DMS153 treated with DMSO at 0.1 percent for 48 hours (cell line): ENCODE data around the gene PLEKHG4B.
"Not testable (repeated sequence)": the region's sequence is repeated elsewhere in the genome, so short reads cannot be mapped to it uniquely, and the experiment has no call there.

Experiments
- DNase-seq: peaks from one replicate; lab custom pipeline; 2025; ENCODE audit not compliant: unreplicated experiment; lab: John Stamatoyannopoulos, UW

Gene PLEKHG4B

DNA sequence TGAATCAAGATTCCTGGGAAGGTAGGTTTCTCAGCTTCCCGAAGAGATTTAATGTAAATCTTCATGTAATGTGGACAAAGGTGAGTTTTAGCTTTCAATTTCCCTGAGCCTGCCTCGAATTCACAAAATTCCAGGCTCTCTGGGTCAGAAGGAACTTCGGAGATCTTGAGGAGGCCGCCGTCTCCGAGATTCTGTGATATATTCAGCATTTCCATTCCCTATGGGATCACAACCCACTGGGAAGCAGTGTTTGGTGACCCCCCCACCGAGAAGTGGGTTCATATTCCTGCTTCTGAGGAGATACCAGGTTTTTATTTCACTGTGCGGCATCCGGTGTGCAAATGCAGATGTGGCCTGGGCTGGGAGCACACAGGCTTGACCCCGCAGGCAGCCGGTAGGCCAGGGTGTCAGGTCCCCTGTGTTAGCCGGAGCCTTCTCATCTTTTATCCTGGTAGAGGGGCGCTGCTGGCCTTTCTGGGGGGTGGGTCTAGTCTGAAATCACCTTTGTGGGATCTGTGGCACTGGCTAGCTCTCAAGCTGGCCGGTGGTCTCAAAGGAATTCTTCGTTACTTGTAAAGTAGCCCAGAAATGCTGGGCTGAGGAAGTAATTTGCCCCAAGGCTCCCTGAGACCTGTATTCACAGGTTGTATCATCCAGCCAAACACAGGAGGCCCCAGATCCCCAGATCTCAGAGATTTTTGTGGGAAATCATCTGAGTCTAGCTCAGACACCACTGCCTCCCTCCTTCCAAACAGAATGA is 1.4 kb downstream of the PLEKHG4B start:
- DNase-seq = no peak

DNA sequence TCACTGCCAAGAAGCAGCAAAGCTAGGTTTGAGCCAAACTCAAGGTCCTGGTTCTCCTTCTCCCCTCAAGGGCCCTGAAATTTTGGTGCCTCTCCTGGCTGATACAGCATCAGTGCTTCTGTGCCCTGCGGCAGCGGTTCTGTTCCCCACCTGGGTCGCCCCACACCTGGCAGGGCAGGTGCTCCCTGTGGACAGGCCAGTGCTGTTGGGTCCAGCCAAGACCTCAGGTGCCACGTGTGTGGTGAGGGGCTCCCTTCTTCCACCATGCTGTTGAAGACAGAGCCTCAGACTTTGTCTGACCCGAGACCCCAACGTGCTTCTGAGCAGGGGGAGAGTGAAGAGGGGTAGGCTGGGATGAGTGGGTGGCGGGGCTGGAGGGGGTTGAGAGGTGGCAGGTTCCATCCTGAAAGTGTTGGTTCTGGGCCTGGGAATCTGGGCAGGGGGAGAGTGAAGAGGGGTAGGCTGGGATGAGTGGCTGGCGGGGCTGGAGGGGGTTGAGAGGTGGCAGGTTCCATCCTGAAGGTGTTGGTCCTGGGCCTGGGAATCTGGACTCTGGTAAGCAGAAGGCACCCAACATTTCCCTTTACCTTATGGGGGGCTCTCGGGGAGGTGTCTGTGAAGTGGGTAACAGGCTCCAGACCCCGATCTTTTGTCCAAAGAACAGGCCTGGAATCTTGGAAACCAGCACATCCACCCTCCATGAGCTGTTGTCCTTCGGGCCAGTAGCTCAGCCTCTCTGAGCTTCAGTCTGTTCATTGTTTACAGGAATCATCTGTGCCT is 2.3 kb downstream of the PLEKHG4B start:
- no peak for DNase-seq

DNA sequence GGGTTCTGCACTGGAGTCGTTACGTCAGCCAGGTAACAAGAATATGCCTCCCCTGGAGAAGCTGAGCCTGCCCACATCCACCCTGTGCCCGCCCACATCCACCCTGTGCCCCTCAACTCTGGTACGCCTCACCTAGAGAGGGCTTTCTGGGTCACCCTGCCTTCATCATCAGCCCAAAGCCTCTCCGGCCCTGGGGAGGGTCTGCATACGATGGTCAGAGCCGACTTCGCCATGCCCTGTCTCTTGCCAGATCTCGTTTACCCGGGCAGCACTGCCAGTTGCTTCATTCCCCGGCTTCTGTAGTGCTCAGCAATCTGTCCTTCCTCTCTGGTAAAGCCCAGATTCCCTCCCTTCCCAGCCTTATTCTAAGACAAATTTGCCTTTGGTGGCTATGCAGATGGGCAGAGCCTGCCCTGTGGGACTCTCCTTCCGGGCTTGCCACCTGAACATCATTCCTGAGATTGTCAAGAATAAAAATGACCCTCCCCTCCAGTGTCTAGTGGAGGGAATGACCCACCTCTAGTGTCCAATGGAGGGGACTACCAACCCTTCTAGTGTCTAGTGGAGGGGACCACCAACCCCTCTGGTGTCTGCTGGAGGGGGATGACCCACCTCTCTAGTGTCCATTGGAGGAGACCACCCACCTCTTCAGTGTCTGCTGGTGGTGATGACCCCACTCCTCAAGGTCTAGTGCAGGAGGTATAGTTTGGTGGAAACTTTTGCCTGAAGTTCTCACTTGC is 3.4 kb downstream of the PLEKHG4B start:
- DNase-seq = no peak

DNA sequence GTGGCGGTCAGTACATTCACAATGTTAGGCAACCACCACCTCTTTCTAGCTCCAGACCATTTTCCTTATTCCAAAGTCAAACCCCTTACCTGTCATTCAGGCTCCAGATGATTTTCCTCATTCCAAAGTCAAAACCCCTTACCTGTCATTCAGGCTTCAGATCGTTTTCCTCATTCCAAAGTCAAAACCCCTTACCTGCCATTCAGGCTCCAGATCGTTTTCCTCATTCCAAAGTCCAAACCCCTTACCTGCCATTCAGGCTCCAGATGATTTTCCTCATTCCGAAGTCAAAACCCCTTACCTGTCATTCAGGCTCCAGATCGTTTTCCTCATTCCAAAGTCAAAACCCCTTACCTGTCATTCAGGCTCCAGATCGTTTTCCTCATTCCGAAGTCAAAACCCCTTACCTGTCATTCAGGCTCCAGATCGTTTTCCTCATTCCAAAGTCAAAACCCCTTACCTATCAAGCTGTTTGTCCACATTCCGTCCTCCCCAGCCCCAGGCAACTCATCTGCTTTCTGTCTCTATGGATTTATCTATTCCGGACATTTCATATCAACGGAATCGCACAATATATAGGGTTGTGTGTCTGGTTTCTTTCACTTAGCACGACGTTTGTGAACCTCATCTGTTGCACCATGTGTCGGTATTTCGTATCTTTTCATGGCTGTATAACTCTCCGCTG is 5.2 kb downstream of the PLEKHG4B start:
- DNase-seq = no peak

DNA sequence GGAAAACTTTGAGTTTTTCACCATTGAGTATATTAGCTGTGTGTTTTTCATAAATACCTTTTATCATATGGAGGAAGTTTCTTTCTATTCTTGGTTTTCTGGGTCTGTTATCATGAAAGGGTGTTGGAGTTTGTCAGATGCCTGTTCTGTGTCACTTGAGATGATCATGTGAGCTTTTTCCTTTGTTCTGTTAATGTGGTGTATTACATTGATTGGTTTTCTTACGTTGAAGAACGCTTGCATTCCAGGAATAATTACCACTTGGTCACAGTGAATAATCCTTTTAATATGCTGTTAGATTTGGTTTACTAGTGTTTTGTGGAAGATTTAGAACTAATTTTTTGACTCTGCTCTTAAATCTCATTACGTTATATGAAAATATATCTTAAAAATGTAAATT is 7.8 kb downstream of the PLEKHG4B start:
- DNase-seq = no peak

DNA sequence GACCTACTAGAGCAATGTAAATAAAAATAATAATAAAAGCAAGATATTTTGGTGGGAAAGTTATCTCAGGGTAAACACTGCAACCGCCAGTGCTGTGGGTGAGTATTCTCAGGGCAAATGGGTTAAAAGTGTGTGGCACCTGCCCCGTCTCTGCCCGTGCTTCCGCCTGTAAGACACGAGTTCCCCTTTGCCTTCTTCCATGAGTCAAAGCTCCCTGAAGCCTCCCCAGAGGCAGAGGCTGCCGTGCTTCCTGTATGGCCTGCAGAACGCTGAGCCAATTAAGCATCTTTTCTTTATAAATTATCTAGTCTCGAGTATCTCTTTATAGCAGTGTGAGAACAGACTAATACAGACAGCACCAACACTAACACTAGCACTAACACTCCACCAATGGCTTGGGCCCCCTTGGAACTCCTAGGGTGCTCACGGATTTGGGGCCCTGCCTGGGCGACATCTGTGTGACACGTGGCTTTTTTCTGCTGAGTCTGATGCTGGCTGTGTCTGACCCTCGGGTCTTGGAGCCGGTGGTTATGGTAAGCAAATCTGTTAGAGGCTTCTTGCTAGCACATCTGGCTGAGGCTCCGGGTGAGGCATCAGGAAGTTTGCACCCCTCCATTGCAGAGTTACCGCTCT is 10.6 kb downstream of the PLEKHG4B start:
- DNase-seq = no peak

DNA sequence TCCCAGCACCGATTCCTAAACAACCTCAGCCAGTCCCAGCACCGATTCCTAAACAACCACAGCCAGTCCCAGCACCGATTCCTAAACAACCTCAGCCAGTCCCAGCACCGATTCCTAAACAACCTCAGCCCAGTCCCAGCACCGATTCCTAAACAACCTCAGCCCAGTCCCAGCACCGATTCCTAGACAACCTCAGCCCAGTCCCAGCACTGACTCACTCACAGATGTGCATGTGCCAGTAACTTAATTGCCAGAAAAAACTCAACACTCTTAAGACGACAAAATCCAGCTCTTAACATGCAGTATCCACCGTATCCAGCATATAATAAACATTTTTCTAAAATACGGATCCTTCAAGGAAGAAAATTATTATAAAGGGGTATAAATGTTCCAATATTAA is 12.1 kb downstream of the PLEKHG4B start:
- not testable (repeated sequence) for DNase-seq

DNA sequence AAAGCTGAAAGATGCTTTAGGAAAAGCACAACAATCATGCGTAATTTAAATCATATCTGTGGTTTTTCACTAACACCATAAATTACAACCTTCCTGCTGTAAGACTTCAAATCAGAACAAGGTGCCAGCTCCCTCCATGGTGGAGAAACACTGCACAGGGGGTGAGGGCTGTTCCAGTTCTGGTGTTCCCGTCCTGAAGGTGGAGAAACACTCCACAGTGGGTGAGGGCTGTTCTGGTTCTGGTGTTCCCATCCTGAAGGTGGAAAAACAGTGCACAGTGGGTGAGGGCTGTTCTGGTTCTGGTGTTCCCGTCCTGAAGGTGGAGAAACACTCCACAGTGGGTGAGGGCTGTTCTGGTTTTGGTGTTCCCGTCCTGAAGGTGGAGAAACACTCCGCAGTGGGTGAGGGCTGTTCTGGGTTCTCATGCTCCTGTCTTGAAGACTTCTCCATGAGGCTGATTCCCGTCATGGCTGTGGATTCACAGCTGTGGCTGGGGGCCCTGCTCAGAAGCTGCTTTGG is 12.9 kb downstream of the PLEKHG4B start:
- DNase-seq = no peak

DNA sequence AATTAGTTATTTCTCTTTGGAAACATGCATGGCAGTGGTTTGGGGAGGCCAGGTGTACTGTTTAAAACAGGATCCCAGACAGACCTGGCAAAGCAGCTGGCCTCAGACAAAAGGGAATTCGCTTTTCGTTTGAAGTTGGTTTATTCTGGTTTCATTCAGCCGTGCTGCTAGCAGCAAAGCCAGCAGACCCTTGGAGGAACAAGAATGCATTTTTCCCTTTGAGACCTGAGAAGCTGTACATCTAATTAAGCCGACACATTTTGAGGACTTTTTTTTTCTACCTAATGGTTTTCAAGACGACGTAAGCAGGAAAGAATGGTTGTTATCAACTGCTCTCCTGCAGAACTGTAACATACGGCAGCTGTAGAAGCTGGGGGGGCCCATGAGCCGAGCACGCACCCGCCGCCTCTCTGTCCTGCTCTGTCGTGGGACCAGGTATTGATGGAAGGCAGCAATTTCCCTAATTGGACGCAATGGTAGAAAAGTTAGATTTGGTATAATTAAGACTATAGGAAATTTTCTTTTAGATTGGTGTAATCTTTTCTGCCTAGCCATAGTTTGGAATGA is 13.6 kb downstream of the PLEKHG4B start:
- no peak for DNase-seq

DNA sequence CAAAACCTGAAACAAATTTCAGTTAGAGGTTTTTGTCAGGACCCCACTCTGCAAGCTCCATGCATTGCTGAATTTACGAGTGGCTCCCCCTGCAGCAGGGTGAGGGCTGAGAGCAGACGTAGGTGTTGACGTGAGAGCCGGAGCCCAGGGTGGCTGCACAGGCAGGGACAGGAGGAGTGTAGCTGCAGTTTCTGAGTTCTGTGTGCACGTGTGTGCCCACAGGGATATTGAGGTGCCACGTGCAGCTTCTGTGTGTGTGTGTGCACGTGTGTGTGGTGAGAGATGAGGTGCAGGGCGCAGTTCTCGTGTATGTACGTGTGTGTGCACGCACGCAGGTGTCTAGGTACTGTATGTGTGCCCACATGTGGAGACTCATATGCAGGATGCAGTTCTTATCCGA is 14.6 kb downstream of the PLEKHG4B start:
- DNase-seq = no peak

DNA sequence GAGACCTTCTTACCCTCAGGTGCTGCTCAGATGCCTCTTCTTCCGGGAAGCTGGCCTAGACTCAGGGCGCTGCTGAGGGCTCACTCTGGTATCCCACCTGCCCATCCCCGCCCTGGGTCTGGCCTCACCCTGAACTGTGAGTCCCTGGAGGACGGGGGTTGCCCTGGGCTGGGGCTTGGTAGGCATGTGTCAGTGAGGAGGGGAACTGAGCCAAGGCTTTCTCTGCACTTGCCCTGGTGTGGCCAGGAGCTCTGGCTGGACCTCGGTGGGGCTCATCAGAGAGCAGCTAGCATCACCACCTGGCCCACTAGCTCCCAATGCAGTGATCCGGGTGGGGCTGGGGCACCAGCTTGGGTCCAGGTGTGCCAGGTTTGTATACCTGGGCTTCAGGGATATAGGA is 15.6 kb downstream of the PLEKHG4B start:
- DNase-seq = no peak

DNA sequence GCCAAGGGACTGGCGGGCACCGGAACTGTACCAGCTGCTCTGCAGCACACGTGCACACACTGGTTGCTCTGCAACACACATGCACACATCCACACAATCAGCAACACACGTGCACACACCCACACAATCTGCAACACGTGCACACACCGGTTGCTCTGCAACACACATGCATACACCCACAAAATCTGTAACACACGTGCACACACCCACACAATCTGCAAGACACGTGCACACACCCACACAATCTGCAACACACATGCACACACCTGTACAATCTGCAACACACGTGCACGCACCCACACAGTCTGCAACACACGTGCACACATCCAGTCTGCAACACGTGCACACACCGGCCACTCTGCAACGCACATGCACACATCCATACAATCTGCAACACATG is 17.9 kb downstream of the PLEKHG4B start:
- DNase-seq = no peak

DNA sequence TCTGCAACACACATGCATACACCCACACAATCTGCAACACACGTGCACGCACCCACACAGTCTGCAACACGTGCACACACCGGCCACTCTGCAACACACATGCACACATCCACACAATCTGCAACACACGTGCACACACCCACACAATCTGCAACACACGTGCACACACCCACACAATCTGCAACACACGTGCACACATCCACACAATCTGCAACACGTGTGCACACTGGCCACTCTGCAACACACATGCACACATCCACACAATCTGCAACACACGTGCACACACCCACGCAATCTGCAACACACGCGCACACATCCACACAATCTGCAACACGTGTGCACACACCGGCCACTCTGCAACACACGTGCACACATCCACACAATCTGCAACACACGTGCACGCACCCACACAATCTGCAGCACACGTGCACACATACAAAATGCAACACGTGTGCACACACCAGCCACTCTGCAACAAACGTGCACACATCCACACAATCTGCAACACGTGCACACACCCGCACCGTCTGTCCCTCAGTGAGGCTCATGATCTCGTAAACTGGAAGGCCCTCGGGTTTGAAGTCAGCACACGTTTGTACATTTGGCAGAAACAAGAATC is 18.4 kb downstream of the PLEKHG4B start:
- no peak for DNase-seq

DNA sequence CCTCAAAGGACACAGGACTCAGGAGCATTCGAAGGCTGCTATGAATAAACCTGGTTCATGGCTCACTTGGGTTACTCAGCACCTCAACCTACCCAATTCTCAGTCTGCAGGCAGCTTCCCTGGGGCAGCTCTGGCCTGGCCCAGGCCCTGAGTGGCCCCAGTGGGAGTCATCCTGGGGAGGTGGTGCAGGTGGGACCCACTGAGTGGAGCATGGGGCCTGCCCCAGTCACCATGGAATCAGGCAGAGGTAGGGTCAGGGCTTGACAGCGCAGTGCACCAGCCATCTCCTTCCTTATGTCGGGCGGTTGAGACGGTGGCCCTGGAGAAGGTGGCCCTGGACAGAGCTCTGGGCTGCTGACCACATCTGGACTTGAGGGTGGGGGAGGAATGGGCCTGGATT is 19.2 kb downstream of the PLEKHG4B start:
- DNase-seq = no peak

DNA sequence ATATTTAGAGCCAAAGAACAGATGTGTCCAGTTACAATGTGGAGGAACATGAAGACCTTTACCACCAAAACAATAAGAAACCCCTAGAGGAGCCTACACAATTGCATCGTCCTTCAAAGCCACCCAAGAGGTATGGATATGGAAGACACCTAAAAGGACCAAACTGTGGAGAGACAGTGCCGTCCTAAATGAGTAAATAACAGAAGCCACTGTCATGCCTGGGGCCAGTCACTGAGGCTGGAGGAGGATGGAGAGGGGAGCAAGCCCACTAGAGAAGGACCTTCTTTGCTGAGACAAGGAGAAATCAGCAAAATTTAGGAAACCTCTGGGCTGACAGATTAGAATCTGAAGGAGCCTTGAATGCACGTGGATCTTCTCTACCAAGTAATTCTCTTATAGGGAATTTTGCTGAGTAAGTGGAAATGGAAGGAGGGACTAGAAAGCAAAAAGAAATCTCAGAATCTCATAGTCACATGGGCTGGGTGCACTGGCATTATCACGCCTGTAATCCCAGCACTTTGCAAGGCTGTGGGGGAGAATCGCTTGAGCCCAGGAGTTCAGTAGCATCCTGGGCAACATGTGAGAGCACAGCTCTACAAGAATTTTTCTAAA is 27.6 kb downstream of the PLEKHG4B start:
- no peak for DNase-seq

DNA sequence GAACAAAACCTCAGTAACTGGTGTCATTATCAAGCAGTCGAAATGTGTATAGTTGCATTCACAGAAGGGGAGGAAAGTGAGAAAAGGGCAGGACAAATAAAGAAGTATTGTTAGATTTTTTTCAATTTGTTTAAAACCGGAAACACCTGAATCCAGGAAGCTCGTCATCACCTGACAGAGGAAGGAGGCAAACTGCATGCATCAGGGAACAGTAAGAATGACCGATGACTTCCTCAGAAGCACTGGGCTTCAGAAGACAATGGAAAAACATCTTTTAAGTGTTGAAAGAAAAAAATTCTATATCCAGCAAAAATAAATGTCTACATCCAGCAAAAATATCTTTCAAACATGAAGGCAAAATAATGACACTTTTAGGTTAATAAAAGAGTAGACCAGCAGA is 29.5 kb downstream of the PLEKHG4B start:
- DNase-seq = no peak

DNA sequence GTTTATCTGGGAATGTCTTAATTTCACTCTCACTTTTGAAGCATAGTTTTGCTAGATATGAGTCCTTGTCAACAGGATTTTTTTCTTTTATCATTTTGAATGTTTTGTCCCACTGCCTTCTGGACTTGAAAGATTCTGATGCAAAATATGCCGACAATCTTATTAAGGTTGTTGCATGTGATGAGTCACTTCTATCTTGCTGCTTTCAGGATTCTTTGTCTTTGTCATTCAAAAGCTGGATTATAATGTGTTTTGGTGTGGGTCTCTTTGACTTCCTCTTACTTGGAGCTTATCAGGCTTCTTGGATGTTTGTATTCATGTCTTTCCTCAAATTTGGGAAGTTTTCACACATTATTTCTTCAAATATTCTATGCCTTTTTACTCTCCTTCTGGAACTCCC is 33.8 kb downstream of the PLEKHG4B start:
- no peak for DNase-seq

DNA sequence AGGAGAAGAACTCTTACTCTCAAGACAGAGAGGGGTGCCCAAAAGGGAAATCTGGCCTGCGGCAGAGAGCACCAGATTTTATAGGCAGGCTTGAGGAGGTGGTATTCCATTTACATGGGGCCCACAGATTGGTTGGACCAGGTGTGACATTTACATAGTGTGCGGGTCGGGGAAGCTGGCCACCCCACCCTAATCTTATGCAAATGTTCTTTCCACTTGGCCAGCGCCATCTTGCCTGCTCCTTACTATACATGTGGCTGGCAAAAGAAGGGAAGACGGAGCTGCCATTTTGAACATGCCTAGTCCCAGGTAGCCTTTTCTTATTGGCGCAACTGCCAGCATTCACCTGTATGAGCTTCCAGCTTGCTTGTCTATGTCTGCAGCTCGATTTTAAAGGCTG is 34.8 kb downstream of the PLEKHG4B start:
- DNase-seq = no peak

DNA sequence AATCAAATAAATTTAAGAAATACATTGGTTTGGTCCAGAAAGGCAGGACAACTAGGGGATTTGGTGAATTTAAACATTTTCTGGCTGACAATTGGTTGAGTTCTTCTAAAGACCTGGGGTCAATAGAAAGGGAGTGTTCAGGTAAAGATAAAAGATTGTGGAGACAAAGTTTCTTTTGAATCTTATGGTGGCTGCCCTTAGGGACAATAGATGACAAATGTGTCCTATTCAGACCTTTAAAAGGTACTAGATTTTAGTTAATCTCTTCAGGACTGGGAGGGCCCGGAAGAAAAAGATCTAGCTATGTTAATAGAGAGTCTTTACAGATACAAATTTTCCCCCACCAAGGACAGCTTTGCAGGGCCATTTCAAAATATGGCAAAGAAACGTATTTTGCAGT is 35.9 kb downstream of the PLEKHG4B start:
- DNase-seq = no peak
